ENCODE results near the gene NR2C2AP.

Gene NR2C2AP

DNA sequence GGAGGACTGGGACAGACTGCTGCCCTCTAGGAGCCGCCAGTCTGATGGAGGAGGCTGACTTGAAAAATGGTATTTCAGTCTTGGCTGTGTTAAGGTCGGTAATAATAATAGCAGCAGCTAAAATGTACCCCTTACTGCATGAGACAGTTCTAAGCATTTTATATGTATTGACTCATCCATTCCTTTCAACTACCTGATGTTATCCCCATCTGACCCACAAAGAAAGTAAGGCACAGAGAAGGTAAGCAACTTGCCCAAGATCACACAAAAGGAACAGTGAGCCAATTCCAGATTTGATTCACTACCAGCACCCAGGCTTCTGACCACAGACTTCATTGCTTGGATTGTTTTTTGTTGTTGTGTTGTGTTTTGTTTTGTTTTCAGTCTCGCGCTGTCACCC, 12.6 kb upstream of the NR2C2AP start:
- no peak for TF ChIP-seq CTCF (IDR thresholded peaks at IDR 0.05; ENCODE audit: insufficient read depth, low read depth, low read length, missing control alignments)
- DNase-seq (ENCODE audit: low read depth) = no peak
- no peak overlapping the region for H3K4me3 ChIP-seq (ENCODE audit: low read depth, low read length)

GRCh38 chr19:19214892-19215291, 11.7 kb upstream of the NR2C2AP start:
- no peak overlapping the region for H3K4me3 ChIP-seq (ENCODE audit: low read depth, low read length)
- no peak for TF ChIP-seq CTCF (IDR thresholded peaks at IDR 0.05; ENCODE audit: insufficient read depth, low read depth, low read length, missing control alignments)
- DNase-seq (ENCODE audit: low read depth) = no peak

DNA sequence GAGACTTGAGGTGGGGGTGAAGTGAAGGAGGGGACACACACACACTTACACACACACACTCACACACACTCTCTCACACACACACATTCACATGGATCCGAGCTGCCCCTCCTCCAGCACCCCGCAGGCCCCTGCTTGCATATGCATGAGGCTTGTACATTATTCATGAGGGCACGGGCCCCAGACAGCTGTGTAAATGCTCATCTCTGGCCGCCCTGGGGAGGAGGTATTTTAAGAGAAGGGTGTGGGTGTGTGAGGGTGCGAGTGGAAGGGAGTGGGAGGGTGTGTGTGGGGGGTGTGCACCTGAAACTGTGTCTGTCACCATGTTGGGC, 10.9 kb upstream of the NR2C2AP start:
- H3K4me3 ChIP-seq (ENCODE audit: low read depth, low read length) = no peak overlapping the region
- no peak for TF ChIP-seq CTCF (IDR thresholded peaks at IDR 0.05; ENCODE audit: insufficient read depth, low read depth, low read length, missing control alignments)
- peak; percentile 28 for DNase-seq (ENCODE audit: low read depth)

DNA sequence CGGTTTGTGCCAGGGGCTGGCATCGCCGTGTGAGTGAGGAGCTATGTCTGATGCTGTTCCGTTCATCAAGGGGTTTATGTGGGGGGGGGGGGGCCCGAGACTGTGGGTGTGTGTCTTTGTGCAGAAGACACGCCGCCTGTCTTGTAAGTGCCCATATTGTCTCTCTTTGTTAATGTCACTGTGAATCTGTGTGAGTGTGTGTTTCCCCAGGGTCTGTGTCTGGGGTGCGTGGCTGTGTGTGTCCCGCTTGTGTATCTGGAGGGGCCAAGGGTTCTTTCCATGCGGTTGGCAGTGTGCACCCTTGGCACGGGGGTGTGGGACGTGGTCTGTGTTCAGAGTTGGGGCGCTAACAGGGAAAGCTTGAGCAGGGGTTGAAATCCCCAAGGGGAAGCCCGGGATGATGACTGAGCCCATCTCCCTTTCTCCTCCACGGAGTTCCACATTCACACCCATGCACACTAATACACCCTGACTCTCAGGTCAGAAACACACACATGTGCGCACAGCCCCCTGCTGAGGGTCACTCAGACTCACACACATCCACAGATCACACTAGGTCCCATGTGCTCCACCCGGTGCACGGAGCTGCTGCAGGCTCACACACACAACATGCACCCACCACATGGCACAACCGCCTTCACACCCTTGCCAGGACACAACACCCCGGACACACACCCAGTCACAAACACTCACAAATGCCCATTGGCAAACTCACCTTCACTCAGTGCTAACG, 10.4 kb upstream of the NR2C2AP start:
- DNase-seq (ENCODE audit: low read depth) = no peak
- TF ChIP-seq CTCF (IDR thresholded peaks at IDR 0.05; ENCODE audit: insufficient read depth, low read depth, low read length, missing control alignments) = no peak

DNA sequence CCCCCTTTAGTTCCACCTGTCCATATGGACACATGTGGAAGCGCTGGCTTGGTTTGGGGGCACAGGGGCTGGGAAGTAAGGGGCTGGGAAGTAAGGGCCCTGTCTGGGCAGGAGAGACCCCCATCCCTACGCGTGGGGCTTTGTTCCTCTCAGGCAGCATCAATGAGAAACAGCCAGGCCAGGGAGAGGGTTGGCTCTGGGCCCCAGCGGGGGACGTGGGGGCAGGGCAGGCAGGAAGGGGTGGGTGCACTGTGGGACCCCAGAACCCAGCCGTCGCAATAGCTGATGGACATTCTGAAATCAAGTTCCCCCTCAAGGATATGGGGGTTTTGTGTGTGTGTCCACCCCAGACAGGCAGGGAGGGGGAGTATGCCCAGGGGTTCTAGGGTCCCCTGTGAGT, 9.7 kb upstream of the NR2C2AP start:
- no peak overlapping the region for H3K4me3 ChIP-seq (ENCODE audit: low read depth, low read length)
- DNase-seq (ENCODE audit: low read depth) = no peak
- no peak for TF ChIP-seq CTCF (IDR thresholded peaks at IDR 0.05; ENCODE audit: insufficient read depth, low read depth, low read length, missing control alignments)

More for the DNA sequence above, 10.4 kb upstream of the NR2C2AP start:
- no peak overlapping the region for H3K4me3 ChIP-seq (ENCODE audit: low read depth, low read length)

GRCh38 chr19:19211499-19212420, 8.5 kb upstream of the NR2C2AP start, which contains the start of gene NCAN:
TSS of gene NCAN (plus strand) at chr19:19211958. CDS start at chr19:19216954, 4,996 bp downstream.
- no peak for TF ChIP-seq CTCF (IDR thresholded peaks at IDR 0.05; ENCODE audit: insufficient read depth, low read depth, low read length, missing control alignments)
- DNase-seq (ENCODE audit: low read depth) = no peak
- no peak within 1 kb of the TSS for H3K4me3 ChIP-seq (ENCODE audit: low read depth, low read length)
